ENCODE results near the gene POLR2E. TPM values are rescaled to one million over a fixed set of nuclear protein-coding genes. Genes with fewer than 3 reads are reported as not detected.

Gene POLR2E
- total and polyA plus RNA-seq, 9 of the 15 experiments (the other 6 are each of a cell fraction or from before 2014, with no cell fraction given) = 3.4 to 413 (median 244) TPM

- TF ChIP-seq NR2C1 (IDR thresholded peaks at IDR 0.05) (no peak), NR2C1 (tag; IDR thresholded peaks at IDR 0.05) (0 out of 2 replicates have a peak, but pooled peaks have one; percentile 48), ATF1 (CRISPR knock-in tag; IDR thresholded peaks at IDR 0.05) (no peak), ATF1 (tag; IDR thresholded peaks at IDR 0.05) (peak; percentile 78), KDM1A (IDR thresholded peaks at IDR 0.05) (no peak), HCFC1 (IDR thresholded peaks at IDR 0.05; ENCODE audit: low read depth, low read length) (peak; percentile 98), ZNF436 (CRISPR knock-in tag; IDR thresholded peaks at IDR 0.05) (no peak), CBX3 (IDR thresholded peaks at IDR 0.05; ENCODE audit: borderline replicate concordance in 1 of 2, low read length in 2 of 2) (0 out of 3 replicates have a peak, but pooled peaks of 1 of the 2 experiments have one; percentile 24), ZNF398 (CRISPR knock-in tag; IDR thresholded peaks at IDR 0.05) (no peak), PKNOX1 (IDR thresholded peaks at IDR 0.05) (peak; percentile 85), ZNF655 (CRISPR knock-in tag; IDR thresholded peaks at IDR 0.05) (no peak), MTA2 (IDR thresholded peaks at IDR 0.05; ENCODE audit: low read depth) (no peak), ATF7 (IDR thresholded peaks at IDR 0.05) (peak; percentile 77), OTX1 (CRISPR knock-in tag; IDR thresholded peaks at IDR 0.05) (0 out of 2 replicates have a peak, but pooled peaks have one; percentile 15), TSHZ1 (CRISPR knock-in tag; IDR thresholded peaks at IDR 0.05) (no peak), ILK (tag; IDR thresholded peaks at IDR 0.05; ENCODE audit: borderline replicate concordance, low read depth) (no peak), KAT2B (IDR thresholded peaks at IDR 0.05; ENCODE audit: low read depth, low read length) (no peak), KDM4B (IDR thresholded peaks at IDR 0.05; ENCODE audit: borderline replicate concordance in 2 of 2, low read depth in 1 of 2) (no peak; a peak in 1 of 4 replicates), VEZF1 (CRISPR knock-in tag; IDR thresholded peaks at IDR 0.05) (peak; percentile 79), GTF2F1 (IDR thresholded peaks at IDR 0.05; ENCODE audit: low read depth, low read length) (no peak)
Measured at GRCh38 chr19:1094978-1095701, at the start of gene POLR2E (continued).

All from K562 (cell line).